GM23248 (cell line): ENCODE data around the gene ADO. TPM values are rescaled to one million over a fixed set of nuclear protein-coding genes. Genes with fewer than 3 reads are reported as not detected.

Source experiments
- DNase-seq: peaks from one replicate; pipeline ENCODE4 v3.0.0-alpha.2; 2015
- H2AFZ ChIP-seq: fragments of 200-600 bp; sonication (generic); 2 replicates; pipeline ENCODE4 v1.6.1; 2016; ENCODE audit warnings: antibody characterized with exemption
- H3F3A ChIP-seq: fragments of 200-600 bp; sonication (generic); 2 replicates; pipeline ENCODE4 v1.6.1; 2016; ENCODE audit warnings: mild to moderate bottlenecking, antibody characterized with exemption, mixed run types; ENCODE audit not compliant: insufficient read depth
- H3K27ac ChIP-seq: fragments of 200-600 bp; sonication (generic); 2 replicates; pipeline ENCODE4 v1.5.1; 2016; ENCODE audit warnings: mild to moderate bottlenecking
- H3K27me3 ChIP-seq: fragments of 200-600 bp; sonication (generic); replicated peaks from 2 replicates; pipeline ENCODE4 v1.6.1; 2016; ENCODE audit warnings: mild to moderate bottlenecking; ENCODE audit not compliant: insufficient read depth
- H3K36me3 ChIP-seq: fragments of 200-600 bp; sonication (generic); 2 replicates; pipeline ENCODE4 v1.6.1; 2016; ENCODE audit warnings: low read depth, mild to moderate bottlenecking
- H3K4me1 ChIP-seq: fragments of 200-600 bp; sonication (generic); 2 replicates; pipeline ENCODE4 v1.6.1; 2016; ENCODE audit warnings: mild to moderate bottlenecking; ENCODE audit not compliant: insufficient read depth
- H3K4me2 ChIP-seq: fragments of 200-600 bp; sonication (generic); one replicate; pipeline ENCODE4 v1.6.1; 2016; ENCODE audit warnings: mild to moderate bottlenecking; ENCODE audit not compliant: unreplicated experiment
- H3K4me3 ChIP-seq: fragments of 200-600 bp; sonication (generic); 2 replicates; pipeline ENCODE4 v1.5.1; 2016; ENCODE audit warnings: mild to moderate bottlenecking
- H3K79me2 ChIP-seq: fragments of 200-600 bp; sonication (generic); 2 replicates; pipeline ENCODE4 v1.6.1; 2016; ENCODE audit warnings: mild to moderate bottlenecking; ENCODE audit not compliant: insufficient read depth
- H3K9ac ChIP-seq: fragments of 200-600 bp; sonication (generic); 2 replicates; pipeline ENCODE4 v1.6.1; 2016; ENCODE audit warnings: mild to moderate bottlenecking
- H3K9me2 ChIP-seq: fragments of 200-600 bp; sonication (generic); 2 replicates; pipeline ENCODE4 v1.6.1; 2016; ENCODE audit warnings: mixed run types, mild to moderate bottlenecking, moderate library complexity; ENCODE audit not compliant: insufficient read depth
- H3K9me3 ChIP-seq: fragments of 200-600 bp; sonication (generic); one replicate; pipeline ENCODE4 v1.6.1; 2017; ENCODE audit warnings: low read depth
- H4K20me1 ChIP-seq: fragments of 200-600 bp; sonication (generic); 2 replicates; pipeline ENCODE4 v1.6.0; 2016; ENCODE audit not compliant: insufficient read depth
- EZH2 ChIP-seq: fragments of 200-600 bp; sonication (generic); IDR thresholded peaks from 2 replicates; pipeline ENCODE4 v1.6.1; 2018; ENCODE audit warnings: antibody characterized with exemption, mild to moderate bottlenecking; ENCODE audit not compliant: insufficient read depth, poor library complexity, severe bottlenecking
- EZH2phosphoT487 ChIP-seq: fragments of 200-600 bp; sonication (generic); IDR thresholded peaks from 2 replicates; pipeline ENCODE4 v1.6.1; 2018; ENCODE audit warnings: antibody characterized with exemption, moderate library complexity, mild to moderate bottlenecking, low read depth; ENCODE audit not compliant: insufficient read depth
- WGBS, 2 experiments: methylation state at CpG; one replicate each; pipeline ENCODE4 v1.1.6; 2015 to 2017; ENCODE audit warnings: low lambda C conversion rate in 2 of 2, low coverage in 1 of 2; ENCODE audit errors: missing lambda C conversion rate in 2 of 2; 5-methylcytosine and 5-hydroxymethylcytosine counted together
- in situ Hi-C: fragments of 300-500 bp; cut with MboI; formaldehyde crosslinking; loops from 2 replicates; pipeline ENCODE4 v1.15.0; 2020
- polyA plus RNA-seq: library from polyadenylated mRNA; unstranded; fragments of >200 nt; fragmentation: Nextera tagmentation; extraction: Ambion mirVana; gene quantifications from 2 replicates; pipeline ENCODE4 v1.2.1, GENCODE V29; 2016
- total RNA-seq: library from RNA; depleted of rRNA; stranded (reverse); fragments of >200 nt; shearing (Covaris generic); gene quantifications from 2 replicates; pipeline ENCODE4 v1.2.3, GENCODE V29; 2014

Gene ADO
- total and polyA plus RNA-seq, 2 experiments from 2014 or later: 5.5 to 38.8 TPM

DNA sequence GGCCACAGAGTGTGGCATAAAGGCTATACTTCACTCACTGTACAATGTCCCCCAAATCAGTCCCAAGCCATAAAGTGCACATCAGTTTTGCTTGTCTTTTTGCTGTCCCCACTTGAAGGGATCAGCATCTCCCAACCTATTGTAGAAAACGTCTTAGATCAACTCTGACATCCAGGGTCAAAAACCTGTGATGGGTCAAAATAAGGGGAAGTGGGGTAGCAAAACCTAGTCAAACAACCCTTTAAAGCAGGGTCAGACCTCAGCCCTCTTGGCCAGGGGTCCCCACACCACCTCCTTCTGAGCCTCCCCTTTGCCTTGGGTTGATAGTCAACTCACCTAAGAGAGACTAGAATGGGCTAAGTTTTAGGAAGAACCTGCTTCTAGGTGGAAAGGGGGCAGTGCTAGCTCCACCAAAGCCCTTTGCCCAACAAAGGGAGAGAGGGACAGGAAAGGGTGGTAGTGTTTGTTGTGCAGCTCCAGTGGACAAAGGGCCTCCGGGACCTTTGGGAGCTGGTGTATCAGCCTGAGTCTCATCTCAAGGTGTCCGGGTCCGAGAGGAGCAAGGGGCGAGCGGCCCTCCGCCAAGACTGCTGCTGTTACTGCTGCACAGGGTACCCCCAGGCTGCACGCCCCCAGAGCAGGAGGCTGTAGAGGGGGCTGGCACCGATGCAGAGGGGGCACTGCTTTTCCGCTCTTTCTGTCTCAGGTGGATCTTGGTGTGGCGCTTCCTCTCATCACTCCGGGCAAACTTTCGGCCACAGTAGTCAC is 8.3 kb downstream of the ADO start:
- Histone ChIP-seq H3K79me2 (peaks cover 25% of the 10 kb centered on the region), H3K27me3 (0 out of 2 replicates have a peak, but pooled peaks cover 4% of the 10 kb centered on the region)
- in situ Hi-C loops: loop anchor here (25.0 kb wide), 3 partner anchors 351 to 776 kb away; partner anchors contain the start of gene RTKN2

DNA sequence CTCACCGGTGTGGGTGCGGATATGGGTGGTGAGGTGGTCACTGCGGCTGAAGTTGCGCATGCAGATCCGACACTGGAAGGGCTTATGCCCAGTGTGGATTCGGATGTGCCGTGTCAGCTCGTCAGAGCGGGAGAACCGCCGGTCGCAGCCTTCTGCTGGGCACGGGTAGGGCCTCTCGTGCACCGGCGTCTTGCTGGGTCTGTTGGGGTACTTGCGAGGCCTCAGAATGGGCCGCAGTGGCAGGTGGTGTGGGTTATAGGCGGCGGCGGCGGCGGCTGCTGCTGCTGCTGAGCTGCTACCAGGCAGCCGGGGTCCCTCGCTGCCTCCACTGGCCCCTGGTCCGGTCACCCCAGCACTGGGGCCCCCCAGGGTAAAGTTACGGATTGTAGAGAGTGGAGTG is 8.9 kb downstream of the ADO start:
- H4K20me1 ChIP-seq: no peaks in the 10 kb centered on the region
- no peak overlapping the region for H3K9ac ChIP-seq
- H3F3A ChIP-seq: peaks cover 31% of the 10 kb centered on the region
- TF ChIP-seq EZH2phosphoT487 (no peak), EZH2 (no peak)
- peaks cover 19% of the 10 kb centered on the region for H3K79me2 ChIP-seq
- no peak overlapping the region for H2AFZ ChIP-seq
- H3K27ac ChIP-seq: no peak overlapping the region
- H3K9me2 ChIP-seq: no peaks in the 10 kb centered on the region
- peaks cover 6% of the 10 kb centered on the region; the same call in 1 of the 2 replicates for H3K4me1 ChIP-seq
- DNase-seq: no peak
- WGBS, 2 experiments: 95 to 97% methylated on average over 27 of the region's 27 CpGs
- in situ Hi-C loops: loop anchor here (25.0 kb wide), 3 partner anchors 351 to 776 kb away; partner anchors contain the start of gene RTKN2
- no peaks in the 10 kb centered on the region for H3K9me3 ChIP-seq
- H3K4me3 ChIP-seq: no peak overlapping the region
- H3K27me3 ChIP-seq: 0 out of 2 replicates have a peak, but pooled peaks cover 4% of the 10 kb centered on the region
- no peak overlapping the region for H3K4me2 ChIP-seq
- H3K36me3 ChIP-seq: no peaks in the 10 kb centered on the region

More for the DNA sequence above, 8.3 kb downstream of the ADO start:
- H4K20me1 ChIP-seq: peaks cover 3% of the 10 kb centered on the region; the same call in 1 of the 2 replicates
- DNase-seq: no peak
- H3K4me2 ChIP-seq: no peak overlapping the region
- 88 to 90% methylated on average over 13 of the region's 13 CpGs for WGBS, 2 experiments
- no peaks in the 10 kb centered on the region for H3K9me2 ChIP-seq
- H3K36me3 ChIP-seq: no peaks in the 10 kb centered on the region
- no peak for TF ChIP-seq EZH2
- no peak for TF ChIP-seq EZH2phosphoT487
- peaks cover 31% of the 10 kb centered on the region for H3F3A ChIP-seq
- H3K9me3 ChIP-seq: no peaks in the 10 kb centered on the region
- no peak overlapping the region for H2AFZ ChIP-seq
- no peak overlapping the region for H3K4me3 ChIP-seq
- H3K27ac ChIP-seq: no peak overlapping the region
- H3K4me1 ChIP-seq: peaks cover 10% of the 10 kb centered on the region
- H3K9ac ChIP-seq: no peak overlapping the region

- no peak for TF ChIP-seq EZH2
- no peak for TF ChIP-seq EZH2phosphoT487
- H3K79me2 ChIP-seq: peaks cover 14% of the 10 kb centered on the region
- no peak overlapping the region for H3K4me3 ChIP-seq
- no peak overlapping the region for H3K27ac ChIP-seq
- in situ Hi-C loops: loop anchor here (25.0 kb wide), 3 partner anchors 352 to 777 kb away; partner anchors contain the start of gene RTKN2
- no peak overlapping the region for H3K4me2 ChIP-seq
- no peaks in the 10 kb centered on the region for H3K9me3 ChIP-seq
- no peaks in the 10 kb centered on the region for H3K36me3 ChIP-seq
- peaks cover 8% of the 10 kb centered on the region; the same call in 1 of the 2 replicates for H3K4me1 ChIP-seq
- H2AFZ ChIP-seq: no peak overlapping the region
- H3K9me2 ChIP-seq: no peaks in the 10 kb centered on the region
- peaks cover 31% of the 10 kb centered on the region for H3F3A ChIP-seq
- WGBS, 2 experiments: 95 to 97% methylated on average over 5 of the region's 5 CpGs
- no peaks in the 10 kb centered on the region for H4K20me1 ChIP-seq
- no peak overlapping the region for H3K9ac ChIP-seq
- no peak for DNase-seq
- 0 out of 2 replicates have a peak, but pooled peaks cover 4% of the 10 kb centered on the region for H3K27me3 ChIP-seq
These were observed 9.5 kb downstream of the ADO start for GRCh38 chr10:62813981-62814380.

DNA sequence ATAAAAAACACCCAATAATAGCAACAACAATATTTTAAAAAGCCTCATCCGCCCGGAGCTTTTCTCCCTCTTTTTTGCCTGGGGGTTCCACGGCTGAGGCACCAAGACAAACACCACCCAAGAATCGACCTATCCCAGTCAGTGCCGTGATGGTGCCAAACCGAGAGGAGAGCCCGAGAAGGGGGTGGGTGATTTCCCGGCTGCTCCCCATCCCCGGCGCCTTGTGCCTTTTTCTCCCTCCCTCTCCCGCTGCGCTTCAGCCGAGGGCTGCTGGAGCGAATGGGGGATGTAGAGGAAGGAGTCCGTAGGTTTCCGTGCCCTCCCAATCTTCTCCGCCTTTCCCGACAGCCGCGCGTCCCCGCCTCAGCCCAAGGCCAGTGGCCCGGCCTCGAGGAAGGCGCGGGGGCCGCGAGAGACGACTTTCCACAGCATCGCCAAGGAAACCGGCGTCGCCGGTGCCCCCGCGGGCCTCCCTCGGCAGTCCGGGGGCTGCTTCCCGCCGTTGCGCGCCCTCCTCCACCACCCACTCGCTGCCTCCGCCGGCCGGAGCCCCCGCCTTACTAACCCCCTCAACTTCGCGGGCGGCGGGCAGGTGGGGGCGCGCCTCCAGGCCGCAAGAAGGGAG is 10.3 kb downstream of the ADO start:
- H3K9ac ChIP-seq: no peak overlapping the region
- in situ Hi-C loops: loop anchor here (25.0 kb wide), 3 partner anchors 353 to 778 kb away; partner anchors contain the start of gene RTKN2
- H4K20me1 ChIP-seq: no peaks in the 10 kb centered on the region
- 0 out of 2 replicates have a peak, but pooled peaks cover 5% of the 10 kb centered on the region for H3K79me2 ChIP-seq
- WGBS, 2 experiments: 7 to 8% methylated on average over 43 to 53 of the region's 54 CpGs
- peak overlapping the region; percentile 93 for H3K4me2 ChIP-seq
- no peak overlapping the region for H3K27ac ChIP-seq
- no peak for TF ChIP-seq EZH2
- no peak for TF ChIP-seq EZH2phosphoT487
- H3K27me3 ChIP-seq: 0 out of 2 replicates have a peak, but pooled peaks cover 4% of the 10 kb centered on the region
- H3K4me1 ChIP-seq: peaks cover 10% of the 10 kb centered on the region; the same call in 1 of the 2 replicates
- peaks cover 28% of the 10 kb centered on the region for H3F3A ChIP-seq
- DNase-seq: peak; percentile 18
- H3K9me3 ChIP-seq: no peaks in the 10 kb centered on the region
- peak overlapping the region; percentile 88 for H3K4me3 ChIP-seq
- no peaks in the 10 kb centered on the region for H3K36me3 ChIP-seq
- 0 out of 2 replicates have a peak overlapping the region, but pooled peaks have one; percentile 84 for H2AFZ ChIP-seq
- no peaks in the 10 kb centered on the region for H3K9me2 ChIP-seq
